ENCODE results near the gene CRYBG2.
"Not testable (repeated sequence)": the region's sequence is repeated elsewhere in the genome, so short reads cannot be mapped to it uniquely, and the experiment has no call there.

CRYBG2 gene

DNA sequence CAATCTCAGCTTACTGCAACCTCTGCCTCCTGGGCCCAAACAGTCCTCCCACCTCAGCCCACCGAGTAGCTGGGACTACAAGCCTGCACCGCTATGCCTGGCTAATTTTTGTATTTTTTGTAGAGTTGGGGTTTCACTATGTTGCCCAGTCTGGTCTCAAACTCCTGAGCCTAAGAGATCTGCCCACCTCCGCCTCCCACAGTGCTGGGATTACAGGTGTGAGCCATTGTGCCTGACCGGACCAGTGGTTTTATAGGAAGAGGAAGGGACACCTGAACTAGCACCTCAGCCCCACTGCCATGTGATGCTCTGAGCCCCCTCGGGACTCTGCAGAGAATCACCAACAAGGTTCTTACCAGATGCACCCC, 4.1 kb downstream of the CRYBG2 start:
- no peak for DNase-seq

DNA sequence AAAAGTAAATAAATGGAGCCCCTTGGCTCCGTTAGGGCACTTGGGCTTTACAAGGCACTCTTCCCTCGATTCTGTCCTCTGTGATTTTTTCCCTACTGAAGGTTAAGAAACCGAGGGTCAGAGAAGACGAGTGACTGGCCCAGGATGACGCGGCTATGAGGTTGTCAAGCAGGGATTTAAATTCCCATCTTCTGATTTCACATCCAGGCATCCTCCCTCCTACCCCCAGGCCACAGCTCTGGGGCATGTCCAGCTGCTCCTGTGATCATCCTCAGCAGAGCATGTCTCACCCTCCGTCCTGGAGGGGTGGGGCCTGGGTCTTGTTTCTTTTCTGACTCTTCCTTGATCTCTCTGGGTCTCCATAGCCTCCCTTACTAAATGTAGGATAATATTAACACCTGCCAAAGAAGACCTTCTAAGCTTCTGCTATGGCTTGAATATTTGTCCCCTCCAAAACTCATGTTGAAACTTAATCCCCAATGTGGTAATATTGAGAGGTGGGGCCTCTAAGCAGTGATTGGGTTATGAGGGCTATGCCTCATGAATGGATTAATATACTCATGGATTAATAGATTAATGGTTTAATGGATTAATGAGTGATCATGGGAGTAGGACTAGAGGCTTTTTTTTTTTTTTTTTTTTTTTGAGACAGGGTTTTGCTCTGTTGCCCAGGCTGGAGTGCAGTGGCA, 4.6 kb downstream of the CRYBG2 start:
- no peak for DNase-seq

DNA sequence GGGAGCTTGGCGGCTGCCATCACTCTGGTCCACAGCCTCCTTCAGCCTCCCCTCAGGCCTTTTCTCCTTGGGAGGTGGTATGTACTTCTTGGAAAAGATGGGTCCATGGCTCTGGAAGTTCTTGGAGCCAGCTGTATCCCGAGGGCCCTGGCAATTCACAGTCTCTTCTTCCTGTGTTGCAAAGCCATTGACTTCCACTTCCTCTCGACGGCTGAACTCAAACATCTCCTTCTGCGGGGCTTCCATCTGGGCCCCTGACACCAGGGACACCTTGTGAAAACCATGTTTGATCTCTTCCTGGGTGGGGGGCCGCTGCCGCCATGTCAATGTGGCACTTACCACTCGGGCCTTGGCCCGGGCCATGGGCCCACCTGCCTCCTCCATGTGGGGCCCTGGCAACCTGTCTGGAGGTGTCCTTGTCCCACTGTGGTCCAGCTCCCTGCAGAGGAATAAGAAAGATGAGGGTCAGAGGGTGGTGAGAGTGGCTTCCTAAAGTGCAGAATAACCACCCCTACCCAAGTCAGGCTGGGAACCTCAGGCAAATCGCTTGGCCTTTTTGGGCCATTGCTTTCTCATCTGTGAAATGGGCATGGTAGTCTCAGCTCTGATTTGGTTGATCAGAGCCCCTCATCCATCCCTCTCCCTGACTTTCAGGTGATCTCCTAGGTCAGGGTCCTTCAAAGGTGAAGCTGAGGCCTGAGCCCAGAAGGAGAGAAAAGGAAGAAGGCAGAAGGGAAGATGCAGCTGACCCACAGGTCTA, 7.5 kb downstream of the CRYBG2 start:
- DNase-seq = no peak

DNA sequence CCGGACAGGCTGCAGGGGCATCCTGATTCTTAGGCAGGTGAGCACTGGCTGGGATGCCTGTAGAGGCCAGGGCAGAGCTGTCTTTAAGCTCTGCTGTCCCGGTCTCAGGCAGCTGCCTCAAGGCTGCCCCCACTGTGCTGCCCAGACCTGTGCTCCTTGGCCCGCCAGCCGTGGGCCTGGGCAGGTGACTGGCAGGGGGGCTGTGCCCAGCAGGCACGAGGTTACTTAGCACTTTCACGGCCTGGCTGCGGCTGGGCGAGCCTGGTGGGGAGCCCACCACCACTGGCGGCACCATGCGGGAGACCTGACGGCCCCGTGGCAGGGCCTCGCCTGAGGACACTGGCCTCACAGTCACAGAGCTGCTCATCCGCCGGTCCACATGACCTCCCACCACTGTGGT, 8.2 kb downstream of the CRYBG2 start:
- no peak for DNase-seq

DNA sequence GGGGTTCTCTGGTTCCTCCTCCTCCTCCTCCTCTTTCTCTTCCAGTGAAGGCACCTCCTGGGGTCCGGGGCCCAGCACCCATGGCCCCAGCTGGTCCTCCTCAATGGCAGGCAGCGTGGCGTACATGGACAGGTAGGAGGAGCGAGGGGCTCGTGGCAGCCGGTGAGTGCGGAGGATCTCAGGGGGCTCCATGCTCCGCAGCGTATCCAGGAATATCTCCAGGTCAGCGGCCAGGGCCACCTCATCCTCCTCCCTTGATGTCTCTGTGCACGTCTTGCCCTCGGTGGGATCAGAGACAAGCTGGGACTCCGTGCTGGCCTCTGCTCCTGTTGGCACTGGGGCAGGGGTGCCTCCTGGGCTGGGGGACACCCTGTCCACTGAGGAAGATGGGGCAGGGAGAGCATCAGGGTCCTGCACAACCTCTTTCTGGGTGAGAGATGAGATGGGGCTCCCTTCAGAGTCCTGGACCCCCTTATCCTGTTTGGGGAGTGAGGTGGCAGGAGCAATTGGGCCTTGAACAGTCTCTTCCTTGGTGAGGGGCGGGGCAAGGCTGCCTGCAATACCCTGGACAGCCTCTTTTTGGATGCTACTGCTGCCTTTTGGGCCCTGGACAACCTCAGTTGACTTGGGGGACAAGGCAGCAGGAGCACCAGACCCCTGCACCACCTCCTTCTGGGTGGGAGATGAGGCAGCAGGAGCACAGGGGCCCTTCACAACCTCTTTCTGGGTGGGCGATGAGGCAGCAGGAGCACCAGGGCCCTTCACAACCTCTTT, 9.6 kb downstream of the CRYBG2 start:
- DNase-seq = no peak

DNA sequence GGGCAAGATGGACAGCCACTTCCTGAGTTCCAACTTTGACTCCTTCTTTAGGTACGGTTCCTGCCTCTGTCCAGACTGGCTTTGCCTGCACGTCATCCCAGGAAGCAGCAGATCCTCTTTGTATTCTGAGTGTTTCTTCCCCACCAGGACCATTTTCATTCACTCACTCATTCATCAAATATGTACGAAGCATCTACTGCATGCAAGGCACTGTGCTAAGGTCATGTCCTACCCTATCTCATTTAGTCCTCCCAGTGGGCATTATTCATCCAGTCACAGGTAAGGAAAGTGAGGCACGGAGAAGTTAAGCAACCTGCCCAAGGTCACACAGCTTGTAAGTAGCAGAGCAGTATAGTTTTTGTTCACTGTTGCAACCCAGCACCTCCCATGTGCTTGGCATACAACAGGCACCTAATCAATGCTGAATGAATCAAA, 13.9 kb downstream of the CRYBG2 start:
- no peak for DNase-seq

DNA sequence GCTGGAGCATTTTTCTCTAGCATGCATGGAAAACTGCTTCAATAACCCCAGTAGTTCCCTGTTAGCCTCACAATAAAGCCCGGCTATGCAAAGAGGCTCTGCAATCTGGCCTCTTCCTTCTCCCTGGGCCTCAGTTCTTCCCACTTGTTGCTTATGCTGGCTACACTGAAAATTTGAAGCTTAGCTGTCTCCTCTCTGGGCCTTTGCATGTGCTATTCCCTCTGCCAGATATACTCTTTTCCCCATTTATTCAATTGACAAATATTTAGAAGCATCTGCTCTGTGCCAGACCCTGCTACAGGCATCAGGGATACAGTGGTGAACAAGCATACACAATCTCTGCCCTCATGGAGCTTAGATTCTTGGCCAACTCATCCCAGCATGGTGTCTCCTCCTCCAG, 15.3 kb downstream of the CRYBG2 start:
- DNase-seq = no peak

DNA sequence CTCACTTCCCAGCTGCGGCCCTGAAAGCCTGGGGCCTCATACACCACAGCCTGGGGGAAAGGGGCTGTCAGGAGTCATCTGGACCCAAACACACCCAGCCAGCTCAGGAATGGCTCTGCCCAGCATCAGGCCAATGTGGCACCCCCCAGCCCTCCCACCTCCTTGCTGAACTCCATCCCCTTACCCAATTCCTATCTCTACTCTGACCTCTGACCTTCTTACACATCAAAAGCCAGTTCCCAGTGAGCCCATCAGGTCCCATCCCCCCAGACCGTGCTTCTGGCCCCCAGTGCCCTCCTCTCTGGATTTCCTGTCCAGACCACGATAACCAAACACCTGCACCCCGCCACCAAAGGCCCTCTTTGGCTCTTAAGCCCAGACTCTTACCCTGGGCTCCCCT, 16.3 kb downstream of the CRYBG2 start:
- no peak for DNase-seq

DNA sequence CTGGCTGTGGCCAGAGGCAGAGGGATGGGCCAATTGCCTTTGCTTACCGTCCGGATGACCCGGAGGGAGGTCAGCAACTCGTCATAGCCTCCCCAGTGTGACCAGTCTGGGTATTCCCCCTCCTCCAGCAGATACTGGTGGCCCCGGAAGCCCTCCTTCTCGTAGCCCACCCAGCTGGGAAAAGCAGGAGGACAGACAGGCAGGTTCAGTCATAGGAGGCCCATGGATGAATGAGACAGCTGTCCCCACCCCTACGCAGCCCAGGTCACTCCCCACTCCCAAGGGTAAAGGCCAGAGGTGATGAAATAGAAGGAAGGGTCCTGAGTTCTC, 16.8 kb downstream of the CRYBG2 start:
- DNase-seq = no peak

DNA sequence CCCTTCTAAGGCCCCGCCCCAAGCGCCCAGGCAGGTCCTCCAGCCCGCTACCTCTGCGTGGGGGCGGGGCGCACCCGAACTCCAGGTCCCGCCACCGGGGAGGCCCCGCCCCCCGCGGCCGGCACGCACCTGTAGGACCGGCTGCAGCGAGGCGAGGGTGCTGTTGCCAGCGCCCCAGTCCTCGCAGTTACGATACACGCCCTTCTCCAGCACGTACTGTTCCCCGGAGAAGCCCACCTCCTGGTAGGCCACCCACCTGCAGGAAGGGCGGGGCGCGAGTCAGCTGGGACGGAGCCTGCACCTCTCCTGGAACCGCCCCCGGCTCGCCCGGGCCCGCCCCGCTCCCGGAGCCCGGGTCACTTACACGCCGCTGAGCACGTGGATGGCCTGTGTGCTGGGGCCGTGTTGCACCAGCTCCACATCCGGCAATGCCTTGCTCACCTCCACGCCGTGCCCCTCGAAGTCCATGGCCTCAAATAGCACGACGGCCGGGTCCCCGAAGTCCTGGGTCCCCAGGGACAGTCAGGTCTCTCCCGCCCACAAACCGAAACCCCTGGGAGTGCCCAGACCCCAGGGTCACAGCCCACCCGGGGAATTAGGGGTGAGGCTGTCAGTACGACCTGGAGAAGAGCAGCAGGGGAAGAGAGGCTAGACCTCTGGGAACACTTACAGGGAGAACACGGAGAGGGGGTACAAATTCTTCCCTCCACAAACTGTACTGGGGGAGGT, 17.3 kb downstream of the CRYBG2 start:
- peak; percentile 55 for DNase-seq

DNA sequence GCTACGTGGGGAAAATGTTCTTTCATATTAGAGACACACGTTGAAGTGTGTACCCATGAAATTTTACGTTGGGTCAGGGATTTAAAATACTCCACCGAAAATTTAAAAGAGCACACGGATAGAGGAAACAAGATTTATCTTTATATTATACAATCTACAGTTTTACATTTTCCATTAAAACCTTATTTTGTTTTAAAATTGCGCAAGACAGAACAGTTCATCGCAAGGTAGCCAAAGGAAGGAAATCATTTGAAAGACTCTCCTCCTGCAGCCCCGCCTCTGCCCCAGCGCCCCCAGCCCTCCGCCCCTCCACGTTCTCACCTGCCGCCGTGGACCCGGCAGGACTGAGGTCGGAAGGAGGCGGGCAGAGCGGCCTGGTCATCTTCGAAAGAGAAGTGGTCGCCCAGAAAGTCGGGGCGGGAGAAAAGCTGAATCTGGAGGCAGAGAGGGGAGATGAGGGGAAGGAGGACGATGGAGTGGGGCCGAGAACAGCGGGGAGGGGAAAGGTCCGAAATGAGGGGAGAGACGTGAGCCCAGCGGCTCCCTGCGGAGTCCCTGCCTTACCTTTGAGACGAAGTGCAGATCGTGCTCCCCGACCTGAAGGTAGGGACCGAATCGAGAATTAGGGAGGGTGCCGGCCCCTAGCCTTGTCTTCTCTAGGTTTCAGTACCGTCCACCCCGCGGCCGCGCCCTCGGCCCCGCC, 18.0 kb downstream of the CRYBG2 start:
- no peak for DNase-seq

DNA sequence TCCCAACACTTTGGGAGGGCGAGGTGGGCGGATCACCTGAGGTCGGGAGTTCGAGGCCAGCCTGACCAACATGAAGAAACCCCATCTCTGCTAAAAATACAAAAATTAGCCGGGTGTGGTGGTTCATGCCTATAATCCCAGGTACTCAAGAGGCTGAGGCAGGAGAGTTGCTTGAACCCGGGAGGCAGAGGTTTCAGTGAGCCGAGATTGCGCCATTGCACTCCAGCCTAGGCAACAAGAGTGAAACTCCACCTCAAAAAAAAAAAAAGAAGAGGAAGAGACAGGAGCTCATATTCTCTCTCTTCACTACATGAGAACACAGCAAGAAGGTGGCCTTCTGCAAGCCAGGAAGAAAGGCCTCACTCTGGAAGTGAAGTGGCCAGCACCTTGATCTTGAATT, 20.6 kb downstream of the CRYBG2 start:
- DNase-seq = not testable (repeated sequence)

DNA sequence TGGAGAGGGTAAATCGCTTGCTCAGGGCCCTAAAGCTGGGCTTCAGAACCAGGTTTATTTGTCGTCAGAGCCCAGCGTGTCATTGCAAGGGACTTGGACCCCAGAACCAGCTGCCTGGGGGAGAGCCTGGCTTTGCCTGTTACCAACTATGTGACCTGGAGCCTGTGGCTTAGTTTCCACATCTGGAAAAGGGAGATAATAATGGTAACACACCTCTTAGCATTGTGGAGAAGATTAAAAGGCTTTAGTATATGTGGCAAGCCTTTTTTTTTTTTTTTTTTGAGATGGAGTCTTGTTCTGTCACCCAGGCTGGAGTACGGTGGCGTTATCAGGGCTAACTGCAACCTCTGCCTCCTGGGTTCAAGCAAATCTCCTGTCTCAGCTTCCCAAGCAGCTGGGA, 23.7 kb downstream of the CRYBG2 start:
- no peak for DNase-seq

DNA sequence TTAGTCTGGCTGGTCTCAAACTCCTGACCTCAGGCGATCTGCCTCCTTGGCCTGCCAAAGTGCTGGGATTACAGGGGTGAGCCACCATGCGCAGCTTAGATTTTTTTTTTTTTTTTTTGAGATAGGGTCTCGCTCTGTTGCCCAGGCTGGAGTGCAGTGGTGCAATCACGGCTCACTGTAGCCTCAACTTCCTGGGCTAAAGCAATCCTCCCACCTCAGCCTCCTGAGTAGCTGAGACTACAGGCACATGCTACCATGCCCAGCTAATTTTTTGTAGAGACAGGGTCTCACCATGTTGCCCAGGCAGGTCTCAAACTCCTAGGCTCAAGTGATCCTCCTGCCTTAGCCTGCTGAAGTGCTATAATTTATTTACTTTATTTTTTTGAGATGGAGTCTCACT, 24.6 kb downstream of the CRYBG2 start:
- DNase-seq = not testable (repeated sequence)

DNA sequence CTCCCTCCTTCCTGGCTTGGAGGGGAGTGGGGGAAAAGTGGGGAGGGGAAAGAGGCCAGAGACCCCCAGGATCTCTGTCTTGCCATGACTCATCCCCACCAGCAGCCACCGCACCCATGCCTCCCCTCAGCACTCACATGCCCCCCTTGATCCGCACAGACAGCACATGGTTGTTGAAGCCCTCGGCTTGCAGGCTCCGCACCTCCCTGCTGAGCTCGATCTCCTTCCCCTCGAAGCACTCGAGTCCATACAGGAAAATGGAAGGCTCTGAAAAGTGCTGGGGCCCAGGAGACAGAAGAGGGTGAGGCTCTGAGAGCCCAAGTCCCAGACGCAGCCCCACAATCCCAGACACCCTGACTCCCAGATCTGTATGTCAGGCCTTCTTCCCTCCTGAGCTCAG, 25.3 kb downstream of the CRYBG2 start:
- DNase-seq = no peak

DNA sequence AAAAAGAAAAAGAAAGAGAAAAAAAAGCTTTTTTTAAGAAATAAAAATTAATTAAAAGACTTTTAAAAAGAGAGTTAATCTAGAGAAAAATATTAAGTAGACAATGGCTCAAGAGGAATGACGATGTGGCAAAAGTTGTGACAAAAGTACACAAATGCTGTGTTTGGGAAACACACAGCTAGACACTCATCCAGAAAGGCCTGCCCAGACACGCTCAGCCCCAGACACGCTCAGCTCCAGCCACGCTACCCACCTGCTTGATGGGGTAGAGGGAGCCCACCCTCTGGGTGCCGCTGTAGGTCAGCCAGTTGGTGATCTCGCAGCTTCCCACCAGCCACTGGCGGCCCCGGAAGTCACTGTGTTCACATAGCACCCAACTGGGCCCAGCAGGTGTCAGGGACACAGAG, 26.0 kb downstream of the CRYBG2 start:
- DNase-seq = peak; percentile 88

DNA sequence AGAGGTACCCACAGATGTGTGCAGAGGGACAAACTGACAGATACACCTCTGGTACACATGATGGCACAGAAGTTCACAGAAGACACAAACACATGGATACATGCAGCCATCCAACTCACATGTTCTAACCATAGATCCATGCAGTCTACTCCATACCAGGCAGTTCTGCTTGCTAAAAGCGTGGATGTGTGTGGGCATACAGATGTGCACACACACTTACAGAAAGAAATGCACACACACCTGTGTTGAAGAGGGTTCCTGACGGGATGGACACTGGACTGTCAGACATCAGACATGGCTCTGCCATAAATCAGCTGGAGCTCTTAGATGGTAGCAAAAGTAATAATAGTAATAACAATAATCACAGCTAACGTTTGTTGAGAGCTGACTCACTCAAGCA, 29.4 kb downstream of the CRYBG2 start:
- no peak for DNase-seq

DNA sequence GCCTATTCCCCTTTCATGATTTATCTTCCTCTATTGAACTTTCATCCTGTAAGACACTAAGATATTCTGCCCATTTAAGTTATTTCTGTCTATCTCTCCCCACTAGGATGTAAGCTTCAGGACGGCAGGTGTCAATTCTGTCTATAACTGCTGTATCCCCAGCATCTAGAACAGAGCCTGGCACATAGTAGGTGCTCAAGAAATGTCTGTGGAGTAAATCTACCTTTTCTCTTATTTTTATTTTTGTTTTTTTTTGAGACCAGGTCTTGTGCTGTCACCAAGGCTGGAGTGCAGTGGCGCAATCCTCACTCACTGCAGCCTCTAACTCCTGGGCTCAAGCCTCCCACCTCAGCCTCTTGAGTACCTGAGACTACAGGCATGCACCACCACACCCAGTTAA, 30.5 kb downstream of the CRYBG2 start:
- DNase-seq = no peak

DNA sequence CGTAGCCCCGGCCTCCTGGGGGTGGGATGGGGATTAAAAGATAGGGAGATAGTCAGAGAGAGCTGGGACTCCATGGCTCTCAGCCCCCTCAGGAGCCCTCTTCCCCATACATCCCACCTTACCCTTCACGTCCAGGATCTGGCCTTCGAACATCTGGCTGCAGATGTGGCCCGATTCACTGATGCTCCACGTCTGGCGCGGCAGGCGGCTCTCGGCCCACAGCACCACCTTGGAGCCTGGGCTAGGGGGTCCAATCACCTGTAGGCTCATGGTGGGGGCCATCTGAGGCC, 31.9 kb downstream of the CRYBG2 start:
- DNase-seq = no peak

DNA sequence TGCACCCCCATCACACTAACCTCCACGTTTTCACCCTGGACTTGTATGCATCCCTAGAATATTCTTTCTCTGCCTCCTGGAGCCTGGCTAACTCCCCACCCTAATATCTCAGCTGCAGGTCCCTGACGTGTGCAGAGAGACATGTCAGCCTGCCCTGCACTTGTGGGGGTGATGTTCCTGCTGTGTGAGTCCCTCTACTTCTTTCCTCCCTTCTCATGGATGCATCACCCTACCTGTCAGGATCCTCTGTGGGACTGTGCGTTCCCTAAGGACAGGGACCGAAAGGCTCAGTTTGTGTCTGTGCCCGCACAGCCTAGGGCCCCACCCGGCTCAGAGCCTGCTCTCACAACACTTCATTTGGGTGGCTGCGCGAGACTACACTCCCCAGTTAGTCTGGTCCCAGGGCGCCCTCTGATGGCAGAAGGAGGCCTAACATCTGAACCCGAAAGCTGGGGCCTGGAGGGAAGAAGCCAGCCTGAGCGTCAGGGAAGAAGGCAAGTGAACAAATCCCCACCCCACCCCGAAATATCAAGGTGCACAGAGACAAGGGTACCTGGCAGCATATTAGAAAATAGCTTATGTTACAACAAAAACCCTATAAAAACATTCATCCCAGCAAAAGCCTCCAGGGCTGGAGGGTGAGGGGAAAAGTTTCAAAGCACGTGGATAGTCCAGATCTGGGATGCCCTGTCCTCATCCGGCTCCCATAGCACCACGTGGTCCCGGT, 32.5 kb downstream of the CRYBG2 start:
- DNase-seq = peak; percentile 23

DNA sequence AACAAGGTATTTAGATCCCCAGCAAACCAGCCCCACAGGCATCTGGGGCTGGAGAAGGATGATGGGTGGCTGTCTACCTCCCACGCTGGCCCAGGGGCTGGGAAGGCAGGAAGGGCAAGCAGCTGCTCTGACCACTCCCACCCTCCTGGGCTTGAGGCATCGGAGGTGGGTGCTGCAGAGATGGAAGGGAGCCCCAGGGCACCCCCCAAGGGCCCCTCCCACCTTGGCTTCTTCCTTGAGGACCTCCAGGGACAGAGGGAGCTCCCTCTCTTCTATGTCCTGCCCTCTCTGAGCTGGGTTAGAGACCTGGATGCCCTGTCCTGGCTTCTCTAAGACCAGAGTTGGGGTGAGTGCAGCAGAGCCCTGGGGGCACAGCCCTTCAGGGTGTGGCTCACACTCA, 33.0 kb downstream of the CRYBG2 start:
- no peak for DNase-seq

DNA sequence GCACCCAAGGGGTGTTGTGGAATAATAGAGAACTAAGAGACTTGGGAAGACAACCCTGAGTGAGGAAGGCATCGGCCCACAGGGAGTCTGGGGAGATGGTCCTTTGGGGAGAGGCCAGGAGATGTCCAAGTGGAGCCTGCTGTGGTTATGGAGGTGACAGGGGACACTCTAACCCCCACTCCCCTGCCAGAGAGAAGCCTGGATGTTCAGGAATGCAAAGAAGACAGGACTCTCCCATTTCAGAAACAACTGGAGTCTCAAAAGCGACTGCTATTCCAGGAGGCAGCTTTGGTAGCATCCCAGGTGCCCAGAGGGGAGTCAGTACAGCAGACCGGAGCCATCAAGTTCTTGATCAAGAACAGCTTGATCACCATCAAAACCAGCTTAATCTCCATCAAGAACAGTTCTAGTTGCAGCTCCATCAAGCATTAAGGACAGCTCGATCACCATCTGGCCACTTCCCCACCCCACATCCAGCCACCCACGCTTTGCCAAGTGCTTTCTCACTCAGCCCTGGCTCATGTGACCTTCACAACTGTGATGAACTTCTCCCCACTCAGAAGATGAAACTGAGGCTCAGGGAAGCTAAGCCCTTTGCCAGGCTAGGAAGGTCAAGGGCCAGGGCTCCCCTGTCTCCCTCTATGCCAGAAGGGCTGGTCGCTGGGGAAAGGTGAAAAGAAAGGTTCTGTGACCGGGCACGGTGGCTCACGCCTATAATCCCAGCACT, 35.4 kb downstream of the CRYBG2 start:
- DNase-seq = no peak

Data from SHP77 treated with DMSO at 0.1 percent for 48 hours (cell line).